Measurements from ENCODE around the gene RRP15.

- TF ChIP-seq, protein P1, sequence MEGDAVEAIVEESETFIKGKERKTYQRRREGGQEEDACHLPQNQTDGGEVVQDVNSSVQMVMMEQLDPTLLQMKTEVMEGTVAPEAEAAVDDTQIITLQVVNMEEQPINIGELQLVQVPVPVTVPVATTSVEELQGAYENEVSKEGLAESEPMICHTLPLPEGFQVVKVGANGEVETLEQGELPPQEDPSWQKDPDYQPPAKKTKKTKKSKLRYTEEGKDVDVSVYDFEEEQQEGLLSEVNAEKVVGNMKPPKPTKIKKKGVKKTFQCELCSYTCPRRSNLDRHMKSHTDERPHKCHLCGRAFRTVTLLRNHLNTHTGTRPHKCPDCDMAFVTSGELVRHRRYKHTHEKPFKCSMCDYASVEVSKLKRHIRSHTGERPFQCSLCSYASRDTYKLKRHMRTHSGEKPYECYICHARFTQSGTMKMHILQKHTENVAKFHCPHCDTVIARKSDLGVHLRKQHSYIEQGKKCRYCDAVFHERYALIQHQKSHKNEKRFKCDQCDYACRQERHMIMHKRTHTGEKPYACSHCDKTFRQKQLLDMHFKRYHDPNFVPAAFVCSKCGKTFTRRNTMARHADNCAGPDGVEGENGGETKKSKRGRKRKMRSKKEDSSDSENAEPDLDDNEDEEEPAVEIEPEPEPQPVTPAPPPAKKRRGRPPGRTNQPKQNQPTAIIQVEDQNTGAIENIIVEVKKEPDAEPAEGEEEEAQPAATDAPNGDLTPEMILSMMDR (IDR thresholded peaks at IDR 0.05): no peak
- TF ChIP-seq POLR2AphosphoS5 (IDR thresholded peaks at IDR 0.05): no peak
Measured at GRCh38 chr1:218352075-218352438, 67.0 kb downstream of the RRP15 start.

Data from transverse colon (tissue), 4 donors.